HL-60/S4 treated with retinoic acid at 250 ng/mL for 4 days and 3 days (cell line): Measurements from ENCODE around the gene WIF1.

Experiments used
- in situ Hi-C: fragments of 300-500 bp; cut with MboI; formaldehyde crosslinking; loops from 2 replicates; pipeline ENCODE4 v1.7.0; 2022; ENCODE audit warnings: low sequenced_read_pairs

The WIF1 gene

GRCh38 chr12:65039301-65039700 lies 81.8 kb downstream of the WIF1 start:
- in situ Hi-C loops: no loop called here

- in situ Hi-C loops: no loop called here
These were observed 96.0 kb downstream of the WIF1 start for GRCh38 chr12:65025136-65025535.

DNA sequence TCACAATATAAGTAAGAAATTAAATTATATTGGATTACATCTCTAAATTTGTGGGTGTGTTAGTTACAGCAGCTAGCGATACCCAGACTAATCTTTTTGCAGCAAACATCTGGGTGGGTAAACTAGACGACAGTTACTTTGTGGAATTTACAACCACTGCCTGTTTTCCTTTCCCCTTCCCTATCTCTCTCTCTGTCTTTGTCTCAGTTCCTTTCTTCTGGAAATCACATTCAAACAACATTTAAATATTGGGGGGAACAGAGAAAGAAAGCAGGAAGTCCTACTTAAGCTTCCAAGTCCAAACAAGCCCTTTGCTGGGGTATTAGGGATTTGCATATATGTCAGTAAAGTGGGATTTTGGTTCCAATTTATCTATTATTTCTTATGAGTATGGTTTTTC lies 97.6 kb downstream of the WIF1 start:
- in situ Hi-C loops: no loop called here

GRCh38 chr12:65022960-65023359 lies 98.1 kb downstream of the WIF1 start:
- in situ Hi-C loops: no loop called here

- in situ Hi-C loops: no loop called here
These were observed 98.7 kb downstream of the WIF1 start for GRCh38 chr12:65022421-65022820.

DNA sequence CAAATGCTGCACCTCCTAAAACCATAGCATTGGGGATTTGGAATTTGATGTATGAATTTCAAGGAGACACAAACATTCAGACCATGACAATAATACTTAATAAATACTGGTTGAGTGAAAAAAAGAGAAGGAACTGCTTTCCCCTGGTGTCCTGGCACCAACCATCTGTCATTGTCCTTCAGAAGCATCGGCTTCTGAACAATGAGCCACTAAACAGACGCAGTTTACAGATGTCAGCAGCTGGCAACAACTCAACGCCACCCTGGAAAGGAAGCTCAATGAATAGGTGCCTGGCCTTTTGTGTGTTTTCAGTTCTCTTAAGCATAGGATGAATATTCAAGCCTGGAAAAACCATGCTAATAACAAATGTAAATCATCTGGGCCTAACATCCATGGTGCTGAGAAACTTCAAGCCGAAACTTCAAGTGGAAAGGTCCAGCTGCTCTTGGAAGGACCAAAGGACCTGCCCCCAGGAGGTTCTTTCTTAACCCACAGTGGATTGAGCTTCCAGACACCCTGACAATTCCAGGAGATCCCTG lies 101.3 kb downstream of the WIF1 start:
- in situ Hi-C loops: no loop called here

DNA sequence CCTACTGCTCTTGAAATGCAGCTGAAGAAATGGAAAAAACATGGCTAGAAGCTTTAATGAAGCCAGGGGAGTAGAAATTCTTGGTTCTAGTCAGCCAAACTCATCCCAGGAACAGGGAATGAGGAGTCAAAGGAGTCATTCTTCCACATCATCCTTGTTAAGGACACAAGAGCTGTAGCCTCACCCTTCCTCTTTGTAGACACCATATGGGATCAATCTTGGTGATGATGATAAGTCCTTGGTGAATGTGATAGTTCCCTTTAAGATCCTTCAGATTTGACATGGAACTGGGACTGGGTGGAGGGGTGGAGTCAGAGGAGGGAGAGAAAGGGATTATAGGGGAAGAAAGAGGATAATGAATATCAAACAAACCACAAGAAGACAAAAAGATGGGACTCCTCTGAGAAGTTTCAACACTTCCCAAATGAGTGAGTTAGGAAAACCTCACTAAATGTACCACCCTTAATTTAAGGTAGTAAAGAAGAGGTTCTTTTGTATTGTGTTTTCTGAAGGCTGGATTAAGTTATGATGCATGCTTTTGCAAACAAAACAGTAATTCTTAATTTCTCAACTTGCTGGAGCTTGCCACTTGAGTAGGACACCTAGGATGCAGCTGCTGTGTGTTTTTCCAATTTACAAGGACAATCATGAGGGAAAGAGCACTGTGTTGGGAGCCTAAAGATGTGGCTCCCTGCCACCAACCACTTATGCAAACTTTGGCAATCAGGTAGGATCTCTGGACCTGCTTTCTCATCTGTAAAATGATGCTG lies 104.0 kb downstream of the WIF1 start:
- in situ Hi-C loops: no loop called here

DNA sequence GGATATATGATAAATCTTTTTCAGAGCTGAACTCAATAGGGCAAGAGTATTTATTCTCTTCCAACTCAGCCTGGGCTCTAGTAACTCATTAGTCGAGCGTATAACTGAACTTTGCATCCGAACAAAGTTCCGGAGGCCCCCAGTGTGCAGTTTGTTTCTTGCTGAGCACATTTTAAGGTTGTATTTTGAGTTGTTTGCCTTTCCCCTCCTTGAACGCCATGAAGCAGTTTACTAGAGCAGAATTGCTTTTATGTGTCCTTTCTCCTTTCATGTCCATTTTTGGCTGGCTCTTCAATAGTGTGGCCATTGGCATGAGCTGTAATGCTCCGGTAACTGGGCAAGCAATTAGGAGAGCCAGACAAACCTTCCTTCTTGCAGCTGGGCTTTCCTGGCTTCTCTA lies 105.3 kb downstream of the WIF1 start:
- in situ Hi-C loops: no loop called here

DNA sequence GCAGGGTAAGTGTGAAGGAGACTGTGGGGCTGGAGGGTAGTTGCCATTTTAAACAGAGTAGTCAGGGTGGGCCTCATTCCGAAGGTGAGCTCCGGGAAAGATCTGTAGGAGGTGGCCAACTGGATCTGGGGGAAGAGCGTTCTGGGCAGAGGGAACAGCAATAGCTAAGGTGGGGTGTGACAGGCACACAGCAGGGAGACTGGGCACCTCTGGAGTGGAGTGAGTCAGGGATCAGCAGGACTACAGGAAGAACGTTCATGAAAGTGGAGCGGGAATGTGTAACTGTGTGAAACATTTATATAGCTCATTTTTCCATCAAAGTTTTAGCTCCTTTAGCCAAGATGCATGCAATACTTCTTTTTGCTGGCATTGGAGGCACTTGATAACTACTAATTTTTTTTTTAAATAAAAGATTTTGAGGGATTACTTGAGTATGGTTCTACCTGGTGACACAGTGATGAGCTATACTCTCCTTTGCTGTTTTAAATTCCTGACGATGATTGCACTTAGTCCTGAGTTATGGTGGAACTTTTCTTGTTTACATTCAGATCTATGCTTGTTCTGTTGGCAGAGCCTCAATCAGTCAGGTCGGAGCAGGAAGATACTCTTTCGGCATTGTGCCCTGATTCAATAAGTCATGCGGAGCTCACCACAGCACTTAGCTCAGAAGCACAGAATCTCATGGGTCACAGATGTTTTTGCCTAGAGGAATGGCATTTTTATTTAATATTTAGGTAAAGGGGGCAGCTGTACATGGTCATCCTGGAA lies 106.4 kb downstream of the WIF1 start:
- in situ Hi-C loops: no loop called here

GRCh38 chr12:65010437-65010836 lies 110.7 kb downstream of the WIF1 start:
- in situ Hi-C loops: no loop called here

- in situ Hi-C loops: no loop called here
These were observed 115.4 kb downstream of the WIF1 start for GRCh38 chr12:65005716-65006115.

DNA sequence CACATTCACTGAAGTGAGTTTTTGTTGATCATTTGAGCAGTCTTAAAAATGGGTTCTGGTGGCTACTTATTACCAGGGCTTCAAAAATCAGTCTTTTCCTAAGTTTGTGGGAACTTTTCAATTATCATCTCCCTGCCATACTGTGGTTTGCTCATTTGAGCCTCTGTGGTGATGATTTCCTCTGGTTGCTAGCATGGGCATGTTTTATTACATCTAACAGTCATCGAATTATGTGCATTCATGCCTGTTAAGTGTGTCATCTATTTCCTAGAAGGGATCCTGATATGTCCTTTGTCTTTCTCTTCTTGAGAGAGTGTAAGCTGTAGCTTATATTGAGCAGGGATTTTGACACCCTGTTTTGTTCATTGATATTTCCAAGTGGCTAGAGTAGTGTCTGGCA lies 116.8 kb downstream of the WIF1 start:
- in situ Hi-C loops: no loop called here
